Stimulated activated CD8-positive, alpha-beta memory T cell treated with anti-CD3 and anti-CD28 coated beads, Interleukin-4, amount 100 ng/mL, for 4 hours (primary cell): Measurements from ENCODE around the gene TUBGCP6.

Source experiments
- DNase-seq, 2 donors: peaks; one replicate each; pipeline ENCODE4 v3.0.0-alpha.2; 2020; ENCODE audit warnings: low read depth in 2 of 2, low spot score in 1 of 2

The TUBGCP6 gene

DNA sequence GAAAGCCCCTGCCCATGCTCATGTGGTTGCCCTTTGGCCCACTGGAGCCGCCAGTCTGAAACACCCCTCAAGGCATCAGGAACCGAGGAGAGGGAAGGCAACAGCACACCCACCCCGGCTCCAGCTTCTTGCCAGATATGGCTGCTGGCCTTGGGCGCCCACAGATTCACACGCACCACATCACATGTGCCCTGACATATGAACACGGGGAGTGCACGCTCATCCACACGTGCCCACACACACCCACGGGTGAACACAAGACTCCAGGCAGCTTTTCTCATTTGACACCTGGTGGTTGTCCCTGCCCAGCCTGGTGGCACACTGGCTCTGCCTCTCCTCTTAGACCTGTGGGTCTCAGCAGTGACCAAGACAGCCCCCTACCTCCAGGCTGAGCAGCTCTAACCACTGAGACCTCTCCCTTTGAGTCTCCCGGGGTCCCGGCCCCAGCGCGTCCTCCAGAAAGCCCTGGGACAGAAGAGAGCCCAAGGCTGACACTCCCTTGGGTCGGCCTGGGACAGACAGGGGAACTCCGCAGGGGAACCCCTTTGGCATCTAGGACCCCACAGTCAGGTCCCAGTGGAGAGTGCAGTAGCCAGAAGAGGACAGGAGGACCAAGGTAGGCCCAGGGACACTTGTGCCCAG is 19.4 kb upstream of the TUBGCP6 start:
- no peak for DNase-seq

DNA sequence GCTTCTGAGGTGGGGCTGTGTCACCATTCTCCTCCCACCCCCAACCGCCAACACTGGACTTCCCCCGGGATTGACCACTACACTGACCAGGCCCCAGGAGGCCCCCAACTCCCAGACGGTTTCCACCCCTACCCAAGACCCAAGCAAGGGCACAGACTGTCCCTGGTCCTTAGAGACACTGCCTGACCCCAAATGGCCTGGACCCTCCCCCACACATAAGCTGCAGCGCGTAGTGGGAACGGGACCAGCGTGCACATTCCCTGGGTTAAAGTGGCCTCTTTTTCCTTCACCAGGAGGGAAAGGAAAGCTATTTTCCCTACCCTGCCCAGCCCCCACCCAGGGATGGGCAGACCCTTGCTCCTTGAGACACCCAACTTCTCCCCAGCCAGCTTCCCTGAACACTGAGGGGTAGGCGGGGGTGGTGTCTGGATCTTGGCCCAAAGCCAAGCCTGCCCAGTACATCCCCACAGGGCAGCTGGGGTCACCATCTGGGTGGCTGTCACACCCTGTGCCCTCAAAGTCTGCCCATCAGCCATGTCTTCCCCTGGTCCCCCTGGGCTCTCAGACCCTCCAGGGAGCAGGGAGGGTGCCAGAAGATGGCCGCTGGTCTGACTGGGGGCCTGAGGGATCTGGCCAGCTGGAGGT is 18.3 kb upstream of the TUBGCP6 start:
- DNase-seq = no peak

DNA sequence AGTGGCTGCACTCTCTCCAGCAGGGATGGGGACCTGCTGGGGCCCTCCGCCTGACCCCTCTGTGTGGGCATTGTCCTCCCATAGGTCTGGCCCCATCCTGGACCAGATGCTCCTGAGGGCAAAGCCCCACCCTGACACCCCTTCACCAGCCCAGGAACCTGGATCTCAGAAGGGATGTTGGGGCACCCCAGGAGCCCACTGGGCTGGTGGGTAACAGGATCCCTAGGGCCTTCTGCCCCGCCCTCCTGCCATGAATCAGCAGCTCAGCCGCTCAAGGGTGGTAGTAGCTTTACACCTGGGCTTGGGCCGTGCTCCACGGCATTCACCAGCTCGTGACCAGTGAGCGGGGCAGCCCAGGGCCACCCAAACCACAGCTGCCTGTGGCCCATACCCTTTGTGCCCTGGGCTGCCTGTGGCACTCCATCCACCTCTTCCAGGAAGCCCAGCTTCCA is 17.7 kb upstream of the TUBGCP6 start:
- no peak for DNase-seq

DNA sequence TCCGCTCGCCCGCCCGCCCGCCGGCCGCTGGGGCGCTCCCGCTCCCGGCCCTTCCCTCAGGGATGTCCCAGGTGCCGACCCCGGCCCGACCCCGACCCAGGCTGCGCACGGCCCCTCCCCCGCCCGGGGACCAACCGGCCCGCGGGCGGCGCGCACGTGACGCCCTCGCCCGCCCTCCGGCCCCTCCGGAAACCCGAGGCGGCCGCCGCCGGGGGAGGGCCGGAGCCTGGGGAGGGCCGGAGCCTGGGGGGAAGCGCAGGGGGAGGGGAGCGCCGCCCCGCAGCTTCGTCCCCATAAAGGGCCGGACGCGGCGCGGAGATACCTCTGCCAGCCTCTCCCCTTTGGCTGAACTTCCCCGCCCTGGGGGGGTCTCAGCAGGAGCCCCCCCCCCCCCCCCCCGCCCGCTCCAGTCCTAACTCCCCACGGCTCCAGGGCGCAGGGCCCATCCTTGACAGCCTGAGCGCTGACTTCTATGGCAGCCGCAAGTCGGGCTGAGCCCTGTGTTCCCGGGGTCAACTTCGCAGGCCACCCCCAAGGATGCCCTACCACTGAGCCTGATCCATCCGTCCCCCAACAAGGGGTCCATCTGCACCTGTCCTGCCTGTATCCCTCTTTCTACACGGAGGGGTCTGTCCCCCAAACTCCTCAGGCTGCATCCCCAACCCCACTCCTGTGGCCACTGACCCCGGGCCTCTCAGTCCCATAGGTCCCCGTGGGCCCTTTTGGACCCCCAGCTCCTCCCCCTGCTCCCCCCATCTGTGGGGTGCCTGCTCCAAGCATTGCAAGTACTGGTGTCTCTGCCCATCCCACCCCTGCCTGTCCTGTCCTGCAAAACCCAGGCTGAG is 17.0 kb upstream of the TUBGCP6 start, which contains the start of gene MAPK12:
Gene MAPK12 (minus strand): TSS at position 69 of the 845 bp plus-strand sequence. CDS start 174 bp downstream, outside the sequence.
- DNase-seq = no peak

DNA sequence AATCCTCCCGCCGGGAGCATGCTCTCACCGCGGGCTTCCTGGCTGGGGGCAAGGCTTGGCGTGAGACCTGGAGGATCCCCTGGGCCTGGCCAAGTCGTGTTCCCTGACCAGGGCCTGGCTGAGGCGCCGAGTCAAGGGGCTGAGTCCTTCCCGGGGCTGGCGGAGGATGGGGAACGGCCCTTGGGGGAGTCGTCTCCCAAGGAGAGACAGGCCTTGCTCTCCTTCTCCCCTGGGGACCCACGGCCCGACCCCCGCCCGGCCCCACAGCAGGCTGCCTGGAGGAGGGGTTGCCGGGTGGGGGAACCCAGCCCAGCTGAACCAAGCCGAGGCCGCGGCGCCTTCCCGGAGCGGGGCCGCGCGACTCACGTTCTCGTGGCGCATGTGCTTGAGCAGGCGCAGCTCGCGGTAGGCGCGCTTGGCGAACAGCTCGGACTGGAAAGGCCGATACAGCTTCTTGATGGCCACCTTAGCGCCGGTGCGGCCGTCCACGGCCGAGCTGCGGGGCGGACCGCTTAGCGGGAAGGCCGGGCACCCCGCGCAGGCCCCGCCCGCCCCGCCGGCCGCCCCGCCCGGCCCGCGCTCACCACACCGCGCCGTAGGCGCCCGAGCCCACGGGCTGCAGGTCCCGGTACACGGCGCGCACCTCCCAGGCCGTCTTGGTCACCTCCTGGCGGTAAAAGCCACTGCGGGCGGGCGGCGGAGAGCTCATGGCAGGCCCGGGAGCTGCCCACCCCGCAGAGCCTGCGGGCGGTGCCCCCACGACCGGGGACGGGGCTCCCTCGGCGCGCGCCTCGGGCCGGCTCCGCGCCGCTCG is 16.2 kb upstream of the TUBGCP6 start:
- DNase-seq = no peak

DNA sequence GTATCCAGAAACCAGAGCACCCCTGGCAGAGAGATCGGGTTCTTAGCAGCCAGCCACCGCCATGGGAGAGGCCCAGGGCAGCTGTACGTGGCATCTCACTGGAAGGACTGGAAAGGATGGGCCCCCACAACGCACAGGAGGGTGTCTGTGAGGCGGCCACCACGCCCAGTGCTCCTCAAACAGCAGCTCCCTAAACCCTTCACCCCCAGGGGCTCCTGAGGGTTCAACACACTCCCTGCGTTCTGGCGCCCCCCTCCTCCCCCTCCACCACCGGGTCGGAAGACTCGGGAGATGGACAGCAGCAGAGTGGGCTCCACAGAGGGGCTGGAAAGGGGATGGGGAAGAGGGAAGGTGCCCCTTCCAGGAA is 15.6 kb upstream of the TUBGCP6 start:
- no peak for DNase-seq

DNA sequence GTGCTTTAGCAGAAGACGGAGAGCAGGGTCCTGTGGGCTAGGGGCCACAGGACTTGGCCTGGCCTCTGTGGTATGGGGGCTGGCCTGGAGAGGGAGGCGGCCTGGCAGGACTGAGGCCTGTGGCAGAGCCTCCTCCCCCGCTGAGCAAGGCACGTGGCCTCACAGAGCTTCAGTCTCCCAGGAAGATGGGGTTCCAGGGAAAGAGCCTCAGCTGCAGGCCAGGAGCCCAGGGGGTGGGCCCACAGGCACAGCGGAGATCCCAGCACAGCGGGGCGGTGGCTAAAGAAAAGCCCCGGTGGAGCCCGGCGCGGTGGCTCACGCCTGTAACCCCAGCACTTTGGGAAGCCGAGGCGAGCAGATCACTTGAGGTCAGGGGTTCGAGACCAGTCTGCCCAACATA is 14.5 kb upstream of the TUBGCP6 start:
- DNase-seq = no peak

DNA sequence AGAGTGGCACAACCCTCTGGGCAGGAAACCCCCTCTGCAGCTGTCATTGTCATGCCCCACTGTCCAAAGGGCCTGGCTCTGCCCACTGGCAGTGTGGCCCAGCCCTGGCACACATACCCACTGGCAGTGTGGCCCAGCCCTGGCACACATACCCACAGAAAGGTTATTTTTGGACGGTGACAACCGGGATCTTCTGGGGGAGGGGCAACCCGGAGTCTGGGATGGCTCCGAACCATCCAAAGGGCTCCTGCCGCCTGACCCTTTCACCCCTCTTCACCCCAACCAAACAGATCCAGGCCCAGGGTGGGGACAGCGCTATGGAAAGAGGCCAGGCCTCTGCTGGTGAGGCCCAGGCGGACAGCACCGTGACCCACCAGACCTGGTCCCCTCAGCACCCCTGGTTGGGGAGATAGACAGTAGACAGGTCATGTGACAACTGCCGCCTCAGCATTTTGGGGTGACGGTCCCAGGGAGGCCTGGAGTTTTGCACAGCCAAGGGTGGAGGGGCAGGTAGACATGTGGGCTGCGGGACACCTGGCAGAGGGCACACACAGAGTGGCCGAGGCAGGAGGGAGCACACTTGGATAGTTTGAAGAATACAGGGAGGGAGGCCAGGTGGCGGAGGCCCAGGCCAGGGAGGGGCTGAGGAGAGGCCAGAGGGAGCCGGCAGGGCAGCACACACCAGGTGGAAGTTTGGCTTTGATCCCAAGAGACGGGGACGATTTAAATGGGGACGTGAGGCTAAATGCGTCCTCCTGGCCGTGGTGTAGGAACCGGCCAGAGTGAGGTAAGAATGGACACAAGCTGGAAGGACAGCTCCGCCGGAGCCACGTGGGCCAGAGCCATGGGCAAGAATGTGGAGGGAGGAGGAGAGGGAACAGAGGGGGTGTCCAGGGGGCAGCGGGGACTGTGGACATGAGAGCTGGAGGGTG is 13.8 kb upstream of the TUBGCP6 start:
- DNase-seq = no peak

DNA sequence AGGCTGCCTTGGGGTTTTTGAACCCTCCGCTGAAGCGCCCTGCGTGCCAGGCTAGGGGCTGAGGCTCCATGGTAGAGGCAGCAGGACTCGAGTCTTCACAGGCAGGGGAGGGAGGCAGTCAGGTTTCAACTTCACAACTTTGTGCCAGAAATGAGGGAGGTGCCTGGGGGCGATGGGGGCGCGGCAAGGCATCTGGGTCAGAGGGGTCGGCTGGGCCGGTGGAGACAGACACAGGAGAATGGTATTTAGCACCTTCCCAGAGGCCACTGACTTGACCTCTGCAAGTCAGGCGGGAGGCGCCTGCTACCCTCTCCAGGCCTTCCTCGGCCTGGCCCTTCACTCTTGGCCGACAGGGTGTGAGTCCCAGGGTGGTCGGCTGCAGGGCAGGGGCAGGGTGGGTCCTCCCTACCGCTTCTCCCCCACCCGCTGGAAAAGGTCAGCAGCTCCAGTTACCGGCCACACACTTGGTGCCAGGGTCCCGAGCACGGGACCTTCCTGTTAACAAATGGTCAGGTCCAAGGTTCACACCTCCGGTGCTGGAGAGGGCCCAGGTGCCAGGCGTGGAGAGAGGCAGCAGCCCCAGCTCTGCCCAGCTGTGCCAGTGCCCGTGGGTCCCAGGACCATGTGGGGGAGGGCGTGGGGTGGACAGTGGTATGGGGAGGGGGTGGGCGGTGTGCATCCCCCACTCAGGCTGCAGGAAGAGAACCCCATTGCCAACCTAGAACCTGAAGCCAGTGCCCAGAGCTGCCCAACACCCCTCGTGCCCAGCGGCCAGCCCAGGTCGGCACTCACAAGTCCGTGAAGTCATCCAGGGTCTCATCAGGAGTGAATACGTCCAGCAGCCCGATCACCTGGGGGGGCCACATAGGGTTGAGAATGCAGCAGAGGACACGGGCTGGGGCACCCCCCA is 12.9 kb upstream of the TUBGCP6 start:
- no peak for DNase-seq

DNA sequence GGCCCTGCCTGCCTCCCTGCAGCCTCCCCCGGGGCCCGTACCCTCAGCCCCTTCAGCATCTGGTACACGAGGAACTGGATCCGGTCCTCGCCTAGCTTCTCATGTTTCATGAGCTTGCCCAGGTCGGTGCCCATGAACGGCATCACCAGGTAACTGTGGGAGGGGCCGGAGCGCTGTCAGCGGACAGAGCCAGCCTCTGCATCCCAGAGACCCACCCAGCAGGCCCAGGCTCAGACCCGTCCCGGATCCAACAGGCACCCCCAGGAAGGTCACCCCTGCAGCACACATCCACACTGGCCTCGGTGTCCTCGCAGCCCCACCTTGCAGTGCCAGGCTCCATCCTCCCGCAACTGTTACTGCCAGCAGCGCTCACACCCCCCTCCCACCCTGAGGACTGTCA is 12.2 kb upstream of the TUBGCP6 start:
- DNase-seq = no peak

DNA sequence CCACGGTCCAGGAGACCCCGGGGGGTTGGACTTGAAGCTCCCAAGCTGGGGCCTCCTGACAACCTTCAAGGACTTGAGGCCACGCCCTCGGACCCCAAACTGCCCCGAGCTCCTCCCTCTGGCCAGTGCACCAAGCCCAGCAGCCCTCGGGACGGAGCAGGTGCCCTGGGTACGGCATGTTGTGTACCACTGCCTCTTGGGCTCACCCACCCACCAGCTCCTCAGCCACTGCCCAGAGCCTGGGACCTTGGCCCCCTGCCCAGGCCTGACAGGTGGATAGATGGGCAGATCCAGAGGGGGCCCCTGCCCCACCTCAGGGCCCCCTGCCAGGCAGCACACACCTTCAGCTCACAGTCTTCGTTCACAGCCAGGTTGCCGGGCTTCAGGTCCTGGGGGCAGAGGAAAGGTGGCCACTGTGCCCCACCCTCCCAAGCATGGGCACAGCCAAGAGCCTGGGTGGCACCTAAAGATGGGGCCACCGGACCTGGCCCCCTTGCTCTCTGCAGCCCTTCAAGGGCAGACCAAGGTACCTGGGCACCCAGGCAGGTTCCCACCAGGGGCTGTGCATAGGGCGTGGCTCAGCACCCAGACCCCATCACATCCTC is 11.5 kb upstream of the TUBGCP6 start:
- DNase-seq = no peak

DNA sequence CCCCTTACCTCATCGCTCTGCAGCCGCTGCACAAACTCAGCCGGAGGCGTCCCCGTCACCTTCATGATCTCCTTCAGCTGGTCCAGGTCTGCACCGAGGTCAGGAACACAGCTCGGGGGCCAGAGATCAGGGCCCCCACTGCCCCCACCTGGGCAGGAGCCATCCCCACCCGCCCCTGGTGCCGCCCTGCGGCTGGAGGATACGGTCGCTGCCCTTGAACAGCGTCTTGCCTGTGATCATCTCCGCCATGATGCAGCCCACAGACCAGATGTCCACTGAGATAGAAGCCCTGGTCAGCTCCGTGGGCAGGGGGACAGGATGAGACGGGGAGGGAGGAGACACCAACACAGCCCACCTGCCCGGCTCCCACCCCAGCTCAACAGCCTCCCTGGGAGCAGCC is 10.8 kb upstream of the TUBGCP6 start:
- DNase-seq = no peak

DNA sequence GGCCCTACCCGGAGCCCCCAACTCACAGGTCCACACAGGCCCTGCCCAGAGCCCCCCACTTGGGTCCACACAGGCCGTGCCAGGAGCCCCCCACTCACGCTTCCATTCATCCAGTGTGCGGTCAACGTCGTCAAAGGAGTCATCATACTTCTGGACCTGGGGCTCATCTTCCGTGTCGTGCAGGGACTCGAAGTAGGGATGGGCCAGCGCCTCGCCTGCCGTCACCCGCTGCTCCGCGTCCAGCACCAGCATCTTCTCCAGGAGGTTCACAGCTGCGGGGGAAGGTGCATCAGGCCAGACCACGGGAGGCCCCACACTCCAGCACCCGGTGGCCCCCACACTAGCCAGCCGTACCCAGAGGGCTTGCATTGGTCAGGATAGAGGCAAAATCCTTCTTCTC is 10.3 kb upstream of the TUBGCP6 start:
- no peak for DNase-seq

DNA sequence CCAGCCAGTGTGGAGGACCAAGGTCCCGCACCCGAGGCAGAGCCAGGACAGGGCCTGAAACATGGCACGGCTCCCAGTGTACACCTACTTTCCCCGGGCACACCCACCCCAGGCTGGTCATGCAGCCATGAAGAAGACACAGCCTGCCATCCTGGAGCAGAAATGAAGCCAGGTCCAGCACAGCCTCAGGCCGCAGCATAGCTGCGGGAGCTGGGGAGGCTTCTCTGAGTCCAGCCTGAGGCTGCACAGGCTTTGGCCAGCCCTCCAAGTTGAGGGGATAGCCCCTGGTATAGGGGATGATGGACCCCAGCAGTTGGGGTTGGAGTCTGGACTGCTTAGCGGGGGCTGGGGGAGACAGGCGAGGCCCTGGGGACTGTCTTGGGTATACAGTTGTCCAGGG is 9.1 kb upstream of the TUBGCP6 start:
- no peak for DNase-seq

DNA sequence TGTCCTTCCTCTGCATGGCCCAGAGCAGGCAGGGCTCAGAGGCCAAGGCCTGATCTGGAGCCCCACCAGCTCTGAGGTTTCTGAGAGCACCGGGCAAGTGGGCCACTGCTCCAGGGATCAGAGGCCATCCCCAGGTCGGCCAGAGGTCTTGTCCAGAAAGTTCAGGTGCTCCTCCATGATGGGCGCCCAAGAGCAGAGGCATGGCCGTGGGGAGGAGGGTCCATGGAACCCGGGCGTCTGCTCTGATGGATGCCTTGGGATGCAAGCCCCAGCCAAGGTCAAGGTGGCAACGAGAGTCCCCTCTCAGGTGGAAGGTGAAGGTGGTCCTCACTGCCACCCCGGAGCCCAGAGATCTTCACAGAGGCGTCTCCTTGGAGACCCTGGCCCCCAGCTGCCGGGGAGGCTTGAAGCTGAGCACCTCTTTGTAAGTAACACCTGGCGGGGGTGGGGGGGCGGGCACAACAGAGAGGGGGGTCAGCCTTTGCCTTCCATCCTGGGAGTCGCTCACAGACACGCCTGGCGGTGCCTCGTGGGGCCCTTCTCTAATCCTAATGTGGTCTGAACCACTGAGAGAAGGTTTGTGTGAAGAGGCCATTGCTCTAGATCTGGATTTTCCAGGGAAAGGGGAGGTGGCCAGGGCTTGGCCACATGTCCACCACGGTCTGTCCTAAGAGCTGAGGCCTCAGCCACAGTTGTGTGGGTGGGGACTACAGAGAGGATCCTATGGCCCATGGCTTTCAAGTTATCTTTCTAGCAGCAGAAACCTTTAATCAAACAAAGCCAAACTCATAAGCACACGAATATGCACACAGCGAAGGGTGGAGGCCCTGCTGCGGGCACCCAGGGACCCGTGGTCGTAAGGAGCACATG is 8.5 kb upstream of the TUBGCP6 start:
- DNase-seq = no peak

DNA sequence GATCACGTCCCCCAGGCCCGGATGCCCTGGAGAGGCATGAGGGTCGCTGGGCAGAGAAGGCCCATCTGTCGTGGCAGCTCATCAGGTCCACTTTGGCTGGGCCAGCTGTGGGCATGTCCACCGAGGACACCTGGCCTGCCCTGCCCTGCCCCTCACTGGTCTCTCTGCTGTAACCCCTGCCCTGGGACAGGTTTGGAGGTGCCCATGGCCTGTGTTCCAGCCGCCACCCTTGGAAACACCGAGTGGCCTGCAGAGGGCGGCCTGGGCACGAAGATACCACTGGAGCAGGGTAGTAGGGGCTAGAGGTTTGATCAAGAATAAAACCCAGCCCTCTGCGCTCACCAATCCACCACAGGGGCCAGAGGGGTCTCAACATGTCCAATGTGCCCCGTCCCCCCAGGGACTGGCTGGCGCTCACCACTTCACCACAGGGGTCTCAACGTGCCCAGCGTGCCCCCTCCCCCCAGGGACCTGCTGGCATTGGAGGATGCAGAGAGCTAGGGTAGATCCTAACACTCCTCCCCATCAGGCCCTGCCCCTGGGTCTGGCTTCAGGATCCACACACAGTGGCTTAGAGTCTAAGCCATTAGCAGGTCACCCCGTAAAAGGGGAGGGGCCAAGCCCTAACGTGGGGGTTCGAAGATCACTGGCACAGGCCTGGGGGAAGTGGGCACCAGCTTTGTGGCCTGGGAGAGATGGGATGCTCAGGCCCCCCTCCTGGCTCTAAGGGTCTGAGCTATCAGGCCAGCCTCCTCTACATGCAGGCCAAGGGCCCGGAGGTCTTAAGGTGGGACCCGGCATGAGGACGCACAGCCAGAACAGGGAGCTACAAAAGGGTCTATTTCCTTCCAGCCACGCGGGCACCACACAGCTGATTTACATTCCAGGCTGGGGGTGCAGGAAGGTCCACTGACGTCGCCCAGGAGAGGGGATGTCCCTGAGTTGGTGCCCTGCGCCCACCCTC is 7.5 kb upstream of the TUBGCP6 start:
- peak; percentile 50 to 56 for DNase-seq
